Hepatocyte (in vitro differentiated cells): Measurements from ENCODE around the gene DNM3. TPM values are rescaled to one million over a fixed set of nuclear protein-coding genes. Genes with fewer than 3 reads are reported as not detected.

Experiments
- DNase-seq: peaks from one replicate; pipeline ENCODE4 v3.0.0-alpha.2; 2016; ENCODE audit warnings: low spot score
- H2AFZ ChIP-seq: fragments of 200-600 bp; sonication (generic); 2 replicates; pipeline ENCODE4 v1.6.0; 2016; ENCODE audit warnings: antibody characterized with exemption, mild to moderate bottlenecking
- H3K27ac ChIP-seq: fragments of 200-600 bp; sonication (generic); 2 replicates; pipeline ENCODE4 v1.5.1; 2016; ENCODE audit warnings: mild to moderate bottlenecking
- H3K27me3 ChIP-seq: fragments of 200-600 bp; sonication (generic); 2 replicates; pipeline ENCODE4 v1.6.1; 2016
- H3K36me3 ChIP-seq: fragments of 200-600 bp; sonication (generic); replicated peaks from 2 replicates; pipeline ENCODE4 v1.5.1; 2016; ENCODE audit warnings: low read depth; ENCODE audit not compliant: insufficient read depth
- H3K4me1 ChIP-seq: fragments of 200-600 bp; sonication (generic); 2 replicates; pipeline ENCODE4 v1.5.1; 2016; ENCODE audit warnings: mild to moderate bottlenecking, moderate library complexity; ENCODE audit not compliant: insufficient read depth
- H3K4me2 ChIP-seq: fragments of 200-600 bp; sonication (generic); 2 replicates; pipeline ENCODE4 v1.6.0; 2016
- H3K4me3 ChIP-seq: fragments of 200-600 bp; sonication (generic); 2 replicates; pipeline ENCODE4 v1.5.1; 2016; ENCODE audit warnings: mild to moderate bottlenecking
- H3K79me2 ChIP-seq: fragments of 200-600 bp; sonication (generic); 2 replicates; pipeline ENCODE4 v1.6.0; 2017; ENCODE audit warnings: mild to moderate bottlenecking
- H3K9me2 ChIP-seq: fragments of 200-600 bp; sonication (generic); replicated peaks from 2 replicates; pipeline ENCODE4 v1.6.0; 2017; ENCODE audit warnings: mild to moderate bottlenecking; ENCODE audit not compliant: insufficient read depth
- H3K9me3 ChIP-seq: fragments of 200-600 bp; sonication (generic); 2 replicates; pipeline ENCODE4 v1.5.1; 2016; ENCODE audit warnings: low read depth, mild to moderate bottlenecking
- H4K20me1 ChIP-seq: fragments of 200-600 bp; sonication (generic); 2 replicates; pipeline ENCODE4 v1.6.0; 2016; ENCODE audit warnings: mild to moderate bottlenecking; ENCODE audit not compliant: insufficient read depth, poor library complexity, severe bottlenecking
- EZH2 ChIP-seq: fragments of 200-600 bp; sonication (generic); IDR thresholded peaks from 2 replicates; pipeline ENCODE4 v1.6.1; 2016; ENCODE audit warnings: antibody characterized with exemption, mild to moderate bottlenecking, borderline replicate concordance
- EZH2phosphoT487 ChIP-seq: fragments of 200-600 bp; sonication (generic); IDR thresholded peaks from one replicate; pipeline ENCODE4 v1.6.1; 2018; ENCODE audit warnings: antibody characterized with exemption, mild to moderate bottlenecking, low read depth, moderate library complexity; ENCODE audit not compliant: unreplicated experiment, severe bottlenecking
- WGBS: methylation state at CpG from one replicate; pipeline ENCODE4 v1.1.6; 2016; ENCODE audit warnings: low lambda C conversion rate; ENCODE audit errors: missing lambda C conversion rate; 5-methylcytosine and 5-hydroxymethylcytosine counted together
- polyA plus RNA-seq: library from polyadenylated mRNA; unstranded; fragments of >200 nt; fragmentation: Nextera tagmentation; extraction: Ambion mirVana; gene quantifications from 2 replicates; pipeline ENCODE4 v1.2.1, GENCODE V29; 2016
- total RNA-seq: library from RNA; depleted of rRNA; stranded (reverse); fragments of >200 nt; gene quantifications from 2 replicates; pipeline ENCODE4 v1.2.3, GENCODE V29; 2014
- TF ChIP-seq, protein P1 (sequence below): fragments of 200-600 bp; sonication (generic); IDR thresholded peaks from 2 replicates; pipeline ENCODE4 v1.5.1; 2016; ENCODE audit warnings: antibody characterized with exemption, mild to moderate bottlenecking; ENCODE audit not compliant: poor library complexity

Gene DNM3
- total and polyA plus RNA-seq, 2 experiments from 2014 or later = 1.5 TPM; not detected in 1

DNA sequence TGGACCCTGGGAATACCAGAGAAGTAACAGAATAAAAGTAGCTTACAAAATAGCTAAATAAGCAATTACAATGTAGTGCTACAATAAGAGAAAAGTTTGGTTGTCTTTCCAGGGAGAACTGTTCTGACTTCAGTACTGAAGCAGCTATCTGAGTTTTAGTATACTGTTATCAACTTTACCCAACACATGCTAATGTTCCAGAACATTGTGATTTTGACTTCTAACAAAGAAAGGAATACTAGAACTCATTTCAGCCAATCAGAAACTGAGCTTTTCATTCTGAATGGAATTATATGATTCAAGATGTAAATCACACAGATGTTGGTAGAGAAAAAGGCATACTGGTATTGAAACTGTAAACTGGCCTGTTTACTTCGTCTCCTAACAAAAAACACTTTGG is 579.1 kb downstream of the DNM3 start, which contains the start of gene C1orf105:
C1orf105 (plus strand) TSS at position 301 of the 400 bp plus-strand sequence. CDS start 201 bp downstream, outside the sequence.
- H3K36me3 ChIP-seq = no peaks in the 10 kb centered on the region
- no peak within 1 kb of the TSS for H3K4me3 ChIP-seq
- no peak for DNase-seq
- no peak within 1 kb of the TSS for H3K4me2 ChIP-seq
- H2AFZ ChIP-seq = no peak within 1 kb of the TSS
- H3K27me3 ChIP-seq = no peaks in the 10 kb centered on the region
- WGBS = 84% methylated on average over 1 of the region's 1 CpG
- H3K9me2 ChIP-seq = no peaks in the 10 kb centered on the region
- H3K9me3 ChIP-seq = no peaks in the 10 kb centered on the region
- no peaks in the 10 kb centered on the region for H3K4me1 ChIP-seq
- peaks cover 8% of the 10 kb centered on the region for H3K79me2 ChIP-seq
- TF ChIP-seq EZH2 = no peak
- TF ChIP-seq, protein P1, sequence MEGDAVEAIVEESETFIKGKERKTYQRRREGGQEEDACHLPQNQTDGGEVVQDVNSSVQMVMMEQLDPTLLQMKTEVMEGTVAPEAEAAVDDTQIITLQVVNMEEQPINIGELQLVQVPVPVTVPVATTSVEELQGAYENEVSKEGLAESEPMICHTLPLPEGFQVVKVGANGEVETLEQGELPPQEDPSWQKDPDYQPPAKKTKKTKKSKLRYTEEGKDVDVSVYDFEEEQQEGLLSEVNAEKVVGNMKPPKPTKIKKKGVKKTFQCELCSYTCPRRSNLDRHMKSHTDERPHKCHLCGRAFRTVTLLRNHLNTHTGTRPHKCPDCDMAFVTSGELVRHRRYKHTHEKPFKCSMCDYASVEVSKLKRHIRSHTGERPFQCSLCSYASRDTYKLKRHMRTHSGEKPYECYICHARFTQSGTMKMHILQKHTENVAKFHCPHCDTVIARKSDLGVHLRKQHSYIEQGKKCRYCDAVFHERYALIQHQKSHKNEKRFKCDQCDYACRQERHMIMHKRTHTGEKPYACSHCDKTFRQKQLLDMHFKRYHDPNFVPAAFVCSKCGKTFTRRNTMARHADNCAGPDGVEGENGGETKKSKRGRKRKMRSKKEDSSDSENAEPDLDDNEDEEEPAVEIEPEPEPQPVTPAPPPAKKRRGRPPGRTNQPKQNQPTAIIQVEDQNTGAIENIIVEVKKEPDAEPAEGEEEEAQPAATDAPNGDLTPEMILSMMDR = no peak
- TF ChIP-seq EZH2phosphoT487 = no peak
- H4K20me1 ChIP-seq = no peaks in the 10 kb centered on the region
- H3K27ac ChIP-seq = peak within 1 kb of the TSS; percentile 4

DNA sequence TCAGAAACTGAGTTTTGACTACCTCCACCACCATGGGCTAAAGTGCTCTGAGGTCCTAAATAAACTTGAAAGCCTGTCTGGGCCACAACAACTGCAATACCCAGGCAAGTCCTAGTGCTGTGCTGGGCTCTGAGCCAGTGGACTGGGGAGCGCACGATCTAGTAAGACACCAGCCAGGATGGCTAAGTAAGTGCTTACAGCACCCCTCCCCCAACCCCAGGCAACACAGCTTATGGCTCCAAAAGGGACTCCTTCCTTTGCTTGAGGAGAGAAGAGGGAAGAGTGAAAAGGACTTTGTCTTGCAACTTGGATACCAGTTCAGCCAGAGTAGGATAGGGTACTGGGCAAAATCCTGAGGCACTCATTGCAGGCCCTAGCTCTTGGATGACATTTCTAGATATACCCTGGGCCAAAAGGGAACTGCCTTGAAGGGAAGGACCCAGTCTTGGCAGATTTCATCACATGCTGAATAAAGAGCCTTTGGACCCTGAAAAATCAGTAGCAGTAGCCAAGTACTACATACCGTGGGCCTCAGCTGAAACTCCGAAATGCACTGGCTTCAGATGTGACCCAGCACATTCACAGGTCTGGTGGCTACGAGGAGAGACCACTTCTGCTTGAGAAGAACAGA is 580.8 kb downstream of the DNM3 start:
- H3K27ac ChIP-seq = no peak overlapping the region
- WGBS = 88% methylated on average over 5 of the region's 5 CpGs
- H3K79me2 ChIP-seq = peaks cover 8% of the 10 kb centered on the region
- H4K20me1 ChIP-seq = no peaks in the 10 kb centered on the region
- H2AFZ ChIP-seq = no peak overlapping the region
- no peaks in the 10 kb centered on the region for H3K36me3 ChIP-seq
- no peak for DNase-seq
- H3K4me3 ChIP-seq = no peak overlapping the region
- no peaks in the 10 kb centered on the region for H3K27me3 ChIP-seq
- H3K9me3 ChIP-seq = no peaks in the 10 kb centered on the region
- no peaks in the 10 kb centered on the region for H3K9me2 ChIP-seq
- no peak overlapping the region for H3K4me2 ChIP-seq
- no peak for TF ChIP-seq EZH2phosphoT487
- TF ChIP-seq, protein P1 = no peak
- H3K4me1 ChIP-seq = no peaks in the 10 kb centered on the region

GRCh38 chr1:172423336-172423735 is 582.0 kb downstream of the DNM3 start:
- no peak for TF ChIP-seq EZH2
- TF ChIP-seq EZH2phosphoT487 = no peak
- TF ChIP-seq, protein P1 = no peak
- no peak for DNase-seq
- 97% methylated on average over 2 of the region's 2 CpGs for WGBS

More at GRCh38 chr1:172423336-172423735, 582.0 kb downstream of the DNM3 start:
- no peaks in the 10 kb centered on the region for H4K20me1 ChIP-seq
- H3K4me3 ChIP-seq = no peak overlapping the region
- H2AFZ ChIP-seq = no peak overlapping the region
- no peaks in the 10 kb centered on the region for H3K9me3 ChIP-seq
- H3K27ac ChIP-seq = no peak overlapping the region
- peaks cover 8% of the 10 kb centered on the region for H3K79me2 ChIP-seq
- no peaks in the 10 kb centered on the region for H3K27me3 ChIP-seq
- no peaks in the 10 kb centered on the region for H3K36me3 ChIP-seq
- no peak overlapping the region for H3K4me2 ChIP-seq
- no peaks in the 10 kb centered on the region for H3K9me2 ChIP-seq
- H3K4me1 ChIP-seq = peaks cover 3% of the 10 kb centered on the region
